Activated naive CD8-positive, alpha-beta T cell treated with anti-CD3 and anti-CD28 coated beads for 36 hours (primary cell): ENCODE results near the gene ATP10A. TPM values are rescaled to one million over a fixed set of nuclear protein-coding genes. Genes with fewer than 3 reads are reported as not detected.
A peak's percentile ranks its signal among the peaks of the same experiment; 100 is the strongest.

Experiments used
- DNase-seq: peaks from one replicate; pipeline ENCODE4 v3.0.0; 2021
- H3K27ac Mint-ChIP-seq: one replicate; pipeline ENCODE4 v1.8.0; 2022; ENCODE audit warnings: mild to moderate bottlenecking, moderate library complexity, mixed read lengths
- H3K27me3 Mint-ChIP-seq: one replicate; pipeline ENCODE4 v1.8.0; 2022; ENCODE audit warnings: mild to moderate bottlenecking, mixed read lengths
- H3K36me3 Mint-ChIP-seq: one replicate; pipeline ENCODE4 v1.8.0; 2021; ENCODE audit warnings: mild to moderate bottlenecking, mixed read lengths
- H3K4me1 Mint-ChIP-seq: one replicate; pipeline ENCODE4 v1.8.0; 2021; ENCODE audit warnings: mixed read lengths
- H3K4me3 Mint-ChIP-seq: one replicate; pipeline ENCODE4 v1.8.0; 2022; ENCODE audit warnings: mild to moderate bottlenecking, moderate library complexity, mixed read lengths
- H3K9me3 Mint-ChIP-seq: one replicate; pipeline ENCODE4 v1.8.0; 2022; ENCODE audit warnings: mixed read lengths
- total RNA-seq, 2 experiments: library from RNA; stranded (reverse); gene quantifications; one replicate each; pipeline ENCODE4 v1.2.3, GENCODE V29; 2021

The ATP10A gene
- total RNA-seq, 2 experiments from 2014 or later: 23.9 to 26.8 TPM

DNA sequence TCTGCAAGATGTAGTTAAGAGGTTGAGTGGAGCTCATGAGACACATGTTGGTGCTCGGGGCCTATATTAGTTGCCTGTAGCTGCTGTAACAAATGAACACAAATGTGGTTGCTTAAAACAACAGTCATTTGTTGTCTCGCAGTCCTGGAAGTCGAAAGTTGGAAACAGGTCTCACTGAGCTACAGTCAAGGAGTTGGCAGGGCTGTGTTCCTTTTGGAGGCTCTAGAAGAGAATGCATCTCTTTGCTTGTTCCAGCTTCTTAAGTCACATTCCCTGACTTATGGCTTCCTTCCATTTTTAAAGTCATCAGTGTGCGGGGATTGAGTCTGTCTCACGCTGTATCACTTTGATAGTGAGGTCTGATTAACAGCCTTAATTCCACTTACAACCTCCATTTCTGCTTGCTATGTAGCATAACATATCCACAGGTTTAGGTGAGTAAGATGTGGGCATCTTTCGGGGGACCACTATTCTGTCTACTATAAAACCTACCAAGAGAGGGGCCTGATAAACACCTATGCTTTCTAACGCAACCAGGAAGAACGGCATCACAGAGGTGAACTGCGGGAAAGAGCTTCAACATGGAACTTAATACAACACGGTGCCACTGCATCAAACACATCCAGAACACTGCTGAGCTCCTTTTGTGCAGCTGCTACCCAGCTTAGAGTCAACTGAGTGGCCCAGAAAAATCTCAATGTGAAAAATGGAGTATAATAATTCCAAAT lies 119.4 kb downstream of the ATP10A start:
- no peak for DNase-seq
- Mint-ChIP-seq H3K4me3 (no peak overlapping the region), H3K4me1 (peaks cover 19% of the 10 kb centered on the region), H3K27ac (no peak overlapping the region), H3K36me3 (peaks cover 3% of the 10 kb centered on the region), H3K27me3 (no peaks in the 10 kb centered on the region), H3K9me3 (no peaks in the 10 kb centered on the region)

DNA sequence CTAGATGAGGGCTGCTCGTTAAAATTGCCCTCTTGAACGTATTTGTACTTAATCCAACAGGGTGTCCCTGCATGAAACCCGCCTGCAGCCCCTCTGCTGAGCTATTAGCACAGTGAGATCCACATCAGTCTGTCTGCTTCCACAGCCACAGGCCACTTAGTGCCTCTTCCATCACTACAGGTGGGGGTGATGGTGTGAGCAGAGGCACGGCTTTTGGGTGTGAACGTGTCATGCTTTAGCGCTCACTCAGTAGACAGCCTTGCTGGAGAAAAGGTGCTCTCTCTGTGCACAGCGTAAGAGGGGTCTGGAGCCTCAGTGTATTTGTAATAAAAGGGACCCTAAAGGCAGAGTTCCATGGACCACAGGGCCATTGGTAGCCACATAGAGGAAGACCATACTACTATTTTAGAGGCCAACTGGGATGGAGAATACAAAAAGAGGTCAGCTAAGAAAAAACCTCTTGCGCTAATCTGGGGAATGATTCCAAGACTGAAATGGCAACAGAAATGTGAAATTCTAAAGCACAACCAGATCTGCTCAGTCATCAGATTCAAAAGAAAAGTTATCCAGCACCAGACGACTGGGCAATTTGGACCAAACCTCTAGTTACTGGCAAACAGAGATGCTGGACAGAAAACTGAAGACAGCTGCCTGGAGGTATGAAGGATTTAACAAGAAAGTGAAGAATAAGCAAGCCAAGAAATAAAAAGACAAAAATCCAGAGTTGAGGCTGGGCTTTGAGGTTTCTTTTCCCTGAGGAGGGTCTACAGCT lies 120.2 kb downstream of the ATP10A start:
- H3K4me1 Mint-ChIP-seq: peaks cover 19% of the 10 kb centered on the region
- H3K27ac Mint-ChIP-seq: no peak overlapping the region
- no peak for DNase-seq
- H3K9me3 Mint-ChIP-seq: no peaks in the 10 kb centered on the region
- H3K27me3 Mint-ChIP-seq: no peaks in the 10 kb centered on the region
- no peak overlapping the region for H3K4me3 Mint-ChIP-seq
- no peaks in the 10 kb centered on the region for H3K36me3 Mint-ChIP-seq

DNA sequence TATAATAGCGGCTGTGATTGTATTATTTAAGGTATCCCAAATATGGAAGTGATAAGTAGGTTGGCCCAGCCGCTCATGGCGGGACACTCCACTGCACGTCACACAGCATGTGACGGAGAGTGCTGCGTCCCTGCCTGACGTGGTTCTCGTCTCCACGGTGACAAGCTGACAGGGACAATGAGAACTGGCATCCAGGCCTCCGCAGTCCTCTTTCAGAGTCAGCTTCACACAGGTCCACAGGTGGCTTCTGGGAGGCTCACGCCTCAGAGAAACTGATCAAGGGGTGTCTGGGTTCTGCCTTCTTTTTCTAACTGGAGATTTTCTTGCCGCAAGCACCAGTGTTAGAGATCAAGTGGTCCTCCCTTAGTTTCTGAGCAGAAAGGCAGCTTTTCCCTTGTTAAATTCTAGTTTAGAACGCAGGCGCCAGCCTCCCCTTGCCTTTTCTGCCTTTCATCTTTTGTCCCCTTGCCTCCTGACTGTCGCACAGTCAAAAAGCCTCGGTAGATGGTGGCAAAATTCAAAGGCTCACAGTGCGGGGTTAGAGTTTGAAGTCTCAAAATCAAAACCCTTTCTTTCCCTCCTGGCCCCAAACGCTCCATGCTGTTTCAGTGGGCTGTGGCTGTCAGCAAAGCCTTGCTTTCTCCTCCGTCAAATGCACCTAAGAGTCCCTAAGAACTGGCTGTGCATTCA lies 120.9 kb downstream of the ATP10A start:
- H3K9me3 Mint-ChIP-seq: no peaks in the 10 kb centered on the region
- no peak for DNase-seq
- H3K4me3 Mint-ChIP-seq: no peak overlapping the region
- peaks cover 19% of the 10 kb centered on the region for H3K4me1 Mint-ChIP-seq
- no peak overlapping the region for H3K27ac Mint-ChIP-seq
- no peaks in the 10 kb centered on the region for H3K27me3 Mint-ChIP-seq
- H3K36me3 Mint-ChIP-seq: no peaks in the 10 kb centered on the region

DNA sequence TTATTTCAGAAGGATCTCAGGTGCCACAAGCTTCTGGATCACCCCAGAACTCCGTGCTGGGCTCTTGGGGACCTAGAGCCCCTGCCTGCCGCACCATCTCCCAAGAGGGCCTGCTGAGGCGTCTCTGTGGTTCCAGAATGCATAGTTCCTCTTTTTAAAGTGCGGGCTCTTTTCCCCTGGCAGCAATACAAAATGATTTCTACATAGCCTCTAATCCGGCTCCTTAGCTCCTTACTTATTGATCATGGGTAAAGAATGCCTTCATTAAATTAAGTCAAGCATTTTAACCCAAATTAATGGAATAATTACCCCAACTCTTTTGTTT lies 121.9 kb downstream of the ATP10A start:
- DNase-seq: no peak
- Mint-ChIP-seq H3K36me3 (peaks cover 2% of the 10 kb centered on the region), H3K9me3 (no peaks in the 10 kb centered on the region), H3K27me3 (no peaks in the 10 kb centered on the region), H3K4me1 (peaks cover 19% of the 10 kb centered on the region), H3K4me3 (no peak overlapping the region), H3K27ac (no peak overlapping the region)

DNA sequence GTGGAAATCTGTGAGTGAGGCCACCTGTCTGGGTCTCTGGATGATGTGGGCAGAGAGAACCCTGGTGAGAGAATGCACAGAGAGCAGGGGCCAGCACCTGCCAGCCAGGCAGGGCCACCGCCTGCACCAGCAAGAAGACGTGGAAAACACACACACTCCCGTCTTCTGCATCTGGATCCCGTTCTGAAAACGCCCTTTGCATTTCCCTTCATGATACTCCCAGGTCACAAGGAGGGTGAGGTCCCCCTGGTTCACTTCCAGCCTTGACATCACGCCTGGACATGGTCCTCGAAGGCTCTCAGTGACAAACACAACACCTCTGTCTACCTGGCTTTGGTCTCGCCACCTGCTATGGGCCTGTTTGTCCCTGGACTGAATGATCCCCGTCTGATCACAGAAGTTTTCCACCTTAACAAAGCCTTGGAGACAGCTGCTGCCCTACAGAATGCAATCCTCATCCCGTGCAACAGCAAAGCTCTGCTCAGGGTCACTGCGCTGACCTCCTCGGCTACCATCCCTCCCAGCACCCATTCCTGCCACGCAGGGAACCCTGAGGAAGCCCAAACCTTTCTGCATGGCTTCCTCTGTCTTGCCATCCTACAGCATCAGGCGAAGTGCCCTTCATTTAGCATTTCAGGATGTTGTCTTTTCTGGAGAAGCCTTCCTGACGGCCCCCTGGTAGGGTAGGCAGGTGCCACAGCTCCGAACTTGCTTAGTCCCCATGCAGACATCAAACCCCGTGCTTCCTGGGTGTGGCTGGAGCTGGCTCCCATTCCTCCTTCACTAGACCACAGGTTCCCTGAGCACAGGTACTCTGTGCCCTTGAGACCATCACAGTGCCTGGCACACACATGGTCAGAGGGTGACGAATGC lies 122.5 kb downstream of the ATP10A start:
- no peak overlapping the region for H3K4me3 Mint-ChIP-seq
- no peaks in the 10 kb centered on the region for H3K9me3 Mint-ChIP-seq
- H3K36me3 Mint-ChIP-seq: peaks cover 2% of the 10 kb centered on the region
- no peaks in the 10 kb centered on the region for H3K27me3 Mint-ChIP-seq
- peaks cover 19% of the 10 kb centered on the region for H3K4me1 Mint-ChIP-seq
- DNase-seq: no peak
- H3K27ac Mint-ChIP-seq: peak overlapping the region; percentile 62

DNA sequence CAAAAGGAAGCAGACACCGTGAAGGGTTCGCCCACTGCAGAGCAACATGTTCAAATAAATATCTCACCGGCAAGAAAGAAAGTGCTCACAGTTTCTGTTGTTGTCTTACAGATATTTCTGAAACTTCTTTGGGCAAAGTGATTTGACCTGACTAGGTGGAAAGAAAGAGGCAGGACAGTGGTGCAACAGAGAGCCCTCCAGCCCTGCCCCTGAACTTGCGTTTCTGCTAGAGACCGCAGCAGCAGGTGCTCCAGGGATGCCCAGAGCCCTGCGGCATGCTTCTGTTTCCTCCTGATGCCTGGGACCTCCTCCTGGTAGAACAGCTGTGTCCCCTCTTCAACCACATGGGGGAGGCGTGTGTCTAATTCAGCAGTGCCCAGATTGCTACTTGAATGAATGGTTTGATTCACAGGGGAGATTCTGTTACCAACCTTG lies 123.4 kb downstream of the ATP10A start:
- Mint-ChIP-seq H3K27ac (peak overlapping the region; percentile 23), H3K27me3 (no peaks in the 10 kb centered on the region), H3K4me3 (no peak overlapping the region), H3K9me3 (no peaks in the 10 kb centered on the region), H3K4me1 (peaks cover 18% of the 10 kb centered on the region), H3K36me3 (peaks cover 2% of the 10 kb centered on the region)
- peak; percentile 34 for DNase-seq

DNA sequence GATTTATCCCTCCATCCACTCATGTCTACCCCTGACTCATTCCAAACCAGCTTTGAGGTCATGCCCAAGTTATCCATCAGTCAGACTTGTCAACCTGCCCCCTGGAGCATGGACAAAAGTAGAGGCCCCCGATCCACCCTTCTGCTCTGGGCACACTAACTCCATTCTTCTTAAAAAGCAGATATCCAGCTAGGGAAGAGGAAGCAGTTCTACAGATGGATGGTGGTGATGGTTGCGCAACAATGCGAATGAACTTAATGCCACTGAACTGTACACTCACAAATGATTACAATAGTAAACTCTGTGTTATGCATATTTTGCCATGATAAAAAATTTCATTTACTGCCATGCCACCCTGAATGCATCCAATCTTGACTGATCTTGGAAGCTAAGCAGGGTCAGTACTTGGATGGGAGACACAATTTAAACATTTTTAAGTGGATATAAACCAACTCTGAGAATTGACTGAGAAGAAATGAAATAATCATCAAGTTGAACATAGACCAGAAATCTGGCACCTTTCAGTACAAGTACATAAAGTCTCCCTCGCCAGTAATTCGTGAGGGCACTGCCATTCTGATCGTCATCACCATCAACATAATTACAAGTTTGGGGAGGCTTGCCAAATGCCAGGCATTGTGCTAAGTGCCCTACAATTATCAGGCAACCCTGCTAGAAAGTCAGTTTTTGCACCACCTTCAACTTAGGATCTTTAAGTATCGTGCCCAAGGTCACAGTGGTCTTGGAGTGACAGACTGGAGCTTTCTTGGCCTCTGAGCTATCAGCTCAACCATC lies 124.8 kb downstream of the ATP10A start:
- DNase-seq: no peak
- H3K4me1 Mint-ChIP-seq: peaks cover 13% of the 10 kb centered on the region
- no peak overlapping the region for H3K27ac Mint-ChIP-seq
- no peak overlapping the region for H3K4me3 Mint-ChIP-seq
- H3K27me3 Mint-ChIP-seq: no peaks in the 10 kb centered on the region
- H3K9me3 Mint-ChIP-seq: no peaks in the 10 kb centered on the region
- H3K36me3 Mint-ChIP-seq: peaks cover 2% of the 10 kb centered on the region

DNA sequence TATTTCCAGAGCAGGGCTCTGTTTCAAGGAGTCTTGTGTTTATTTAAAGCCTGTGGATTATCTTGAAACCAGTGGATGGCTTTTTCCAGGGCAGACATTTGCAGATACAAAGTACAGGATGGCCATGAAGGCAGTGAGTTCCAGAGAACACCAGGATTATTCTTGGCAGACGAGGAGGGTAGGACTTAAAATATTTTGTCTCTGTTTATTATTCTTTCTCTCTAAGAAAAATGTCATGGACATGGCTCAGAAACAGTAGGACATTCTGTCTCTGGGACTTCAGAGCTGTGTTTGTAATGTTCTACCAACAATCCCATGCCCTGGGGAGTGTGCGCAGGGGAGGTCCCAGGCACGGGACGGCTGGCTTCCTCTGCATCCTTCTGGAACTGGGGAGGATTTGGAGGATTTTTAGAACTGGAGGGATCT lies 125.9 kb downstream of the ATP10A start:
- Mint-ChIP-seq H3K36me3 (peaks cover 3% of the 10 kb centered on the region), H3K27me3 (no peaks in the 10 kb centered on the region), H3K9me3 (no peaks in the 10 kb centered on the region), H3K4me1 (peaks cover 13% of the 10 kb centered on the region), H3K27ac (no peak overlapping the region), H3K4me3 (no peak overlapping the region)
- no peak for DNase-seq

DNA sequence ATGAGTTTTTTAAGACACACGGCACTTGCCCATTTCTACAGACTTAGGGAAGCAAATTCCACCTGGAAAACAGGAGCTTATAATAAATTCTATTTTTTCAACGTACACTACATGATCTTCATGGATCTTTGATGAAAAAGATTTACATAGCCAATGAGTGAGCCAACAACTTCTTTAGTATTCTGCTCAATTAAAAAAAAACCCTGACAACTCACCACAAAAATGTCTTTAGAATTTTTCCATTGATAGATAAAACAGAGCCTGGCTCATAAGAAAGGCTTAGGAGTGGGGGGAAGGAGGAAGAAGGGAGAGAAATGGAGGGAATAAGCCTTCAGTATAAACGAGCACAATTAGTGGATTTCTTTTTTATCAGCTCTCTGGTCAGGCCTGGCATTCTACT lies 126.7 kb downstream of the ATP10A start:
- Mint-ChIP-seq H3K27ac (no peak overlapping the region), H3K4me1 (peaks cover 13% of the 10 kb centered on the region), H3K4me3 (no peak overlapping the region), H3K27me3 (no peaks in the 10 kb centered on the region), H3K9me3 (no peaks in the 10 kb centered on the region), H3K36me3 (peaks cover 6% of the 10 kb centered on the region)
- no peak for DNase-seq

DNA sequence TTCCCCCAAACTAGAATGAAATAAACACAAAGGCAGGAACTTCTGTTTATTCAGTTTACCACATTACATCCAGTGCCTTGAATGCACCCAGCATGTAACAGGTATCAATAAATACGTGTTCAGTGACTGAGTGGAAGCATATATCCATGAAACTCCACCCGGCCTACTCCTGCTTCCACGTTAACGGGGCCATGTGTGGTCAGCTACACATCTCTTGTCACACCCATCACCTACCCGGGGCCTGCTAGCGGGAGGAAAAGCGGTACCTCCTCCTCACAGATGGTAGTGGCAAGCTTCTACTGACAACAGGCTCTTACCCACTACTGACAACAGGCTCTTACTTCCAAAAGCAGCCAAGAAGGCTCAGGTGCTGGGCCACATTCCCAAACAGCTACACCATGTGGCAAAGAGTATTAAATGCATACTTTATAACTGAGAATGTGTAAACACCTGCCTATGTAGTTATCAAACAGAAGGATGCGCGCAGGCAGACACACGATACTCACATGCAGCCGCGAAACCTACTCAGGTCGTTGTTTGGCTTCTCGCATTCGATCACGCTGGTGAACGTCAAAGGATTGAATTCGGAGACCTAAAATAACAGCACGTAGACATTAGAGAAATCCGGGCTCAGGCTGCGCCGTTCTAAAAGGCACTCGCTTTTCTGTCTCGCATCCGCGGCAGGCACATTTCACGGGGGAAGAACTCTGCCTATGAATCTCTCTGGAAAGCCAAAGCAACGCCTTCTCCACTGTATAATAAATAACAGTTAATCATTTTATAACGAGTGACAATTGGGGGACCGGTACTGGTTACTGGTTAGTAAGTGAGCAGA lies 127.4 kb downstream of the ATP10A start:
- Mint-ChIP-seq H3K27ac (no peak overlapping the region), H3K36me3 (peaks cover 6% of the 10 kb centered on the region), H3K4me3 (no peak overlapping the region), H3K4me1 (peaks cover 11% of the 10 kb centered on the region), H3K9me3 (no peaks in the 10 kb centered on the region), H3K27me3 (no peaks in the 10 kb centered on the region)
- DNase-seq: no peak

DNA sequence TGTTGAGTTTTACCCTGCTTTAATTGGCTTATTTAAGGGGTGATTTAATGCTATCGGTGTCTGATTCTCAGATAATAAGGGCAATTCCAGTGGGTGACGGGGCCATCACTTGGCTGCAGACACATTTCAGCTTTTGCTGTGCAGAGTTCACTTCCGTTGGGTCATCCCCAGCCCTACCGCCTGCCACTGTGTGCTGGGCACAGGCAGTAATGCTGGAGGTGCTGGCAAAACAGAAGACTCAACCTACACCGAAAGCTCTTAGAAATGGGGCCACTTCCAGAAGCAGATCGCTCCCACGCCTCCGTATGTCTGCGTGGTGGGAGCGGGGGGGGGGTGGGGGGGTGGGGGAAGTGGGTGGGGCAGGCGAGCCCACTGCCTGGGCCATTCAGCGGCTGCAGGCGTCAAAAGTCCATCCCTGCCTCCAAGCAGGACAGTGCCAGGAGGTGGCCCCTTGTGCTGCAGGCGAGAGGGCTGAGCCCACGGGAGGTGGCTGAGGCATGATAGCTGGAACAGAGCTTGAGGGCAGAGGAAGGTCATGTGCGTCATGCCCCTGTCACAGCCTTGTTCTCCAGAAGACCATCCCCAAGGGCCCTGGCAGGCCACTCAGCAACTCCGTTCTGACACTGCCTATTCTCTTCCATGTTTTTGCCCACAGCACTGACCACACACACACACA lies 128.3 kb downstream of the ATP10A start:
- Mint-ChIP-seq H3K27ac (no peak overlapping the region), H3K36me3 (peaks cover 7% of the 10 kb centered on the region), H3K4me1 (peaks cover 4% of the 10 kb centered on the region), H3K27me3 (no peaks in the 10 kb centered on the region), H3K4me3 (no peak overlapping the region), H3K9me3 (no peaks in the 10 kb centered on the region)
- no peak for DNase-seq

DNA sequence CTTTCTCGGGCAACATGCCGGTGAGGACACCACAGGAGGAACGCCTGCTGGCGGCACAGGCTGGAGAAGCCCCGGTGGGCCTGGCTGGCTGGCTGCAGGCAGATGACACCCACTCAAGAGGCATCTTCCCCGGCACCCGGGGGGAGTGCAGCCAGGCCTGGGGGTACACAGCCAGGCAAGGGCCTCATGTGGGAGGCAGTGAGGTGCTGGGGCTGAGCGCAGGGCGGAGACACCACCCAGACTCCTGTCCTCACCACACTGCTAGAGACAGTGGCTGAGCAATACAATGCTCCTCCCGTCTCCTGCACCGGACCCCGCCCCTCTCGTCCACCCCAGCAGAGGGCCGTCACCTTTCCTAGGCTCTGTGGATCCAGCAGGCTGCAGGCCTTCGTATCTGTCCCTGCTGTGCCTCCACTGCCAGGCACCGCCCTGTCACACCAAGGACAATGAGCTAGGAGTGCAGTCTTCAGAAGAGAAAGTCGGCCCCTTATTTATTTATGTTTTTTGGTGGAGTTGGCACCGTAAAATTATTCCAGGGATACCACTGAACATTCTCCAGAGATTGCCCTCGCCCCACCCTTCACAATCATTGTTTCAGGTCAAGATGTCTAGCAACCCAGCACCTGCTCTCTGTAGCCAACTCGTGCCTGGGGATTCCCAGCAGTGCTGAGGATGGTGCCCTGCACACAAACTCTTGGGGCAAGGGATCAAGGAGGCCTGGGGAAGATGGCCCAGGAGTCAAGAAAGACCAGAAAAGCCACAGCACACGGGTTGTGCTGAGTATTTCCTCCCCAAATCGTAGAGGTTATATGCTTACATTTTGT lies 129.1 kb downstream of the ATP10A start:
- H3K4me3 Mint-ChIP-seq: no peak overlapping the region
- H3K9me3 Mint-ChIP-seq: no peaks in the 10 kb centered on the region
- H3K27ac Mint-ChIP-seq: no peak overlapping the region
- no peaks in the 10 kb centered on the region for H3K4me1 Mint-ChIP-seq
- H3K36me3 Mint-ChIP-seq: peaks cover 7% of the 10 kb centered on the region
- DNase-seq: no peak
- no peaks in the 10 kb centered on the region for H3K27me3 Mint-ChIP-seq
